GM23338 (cell line): Measurements from ENCODE around the gene NCKAP5. TPM values are rescaled to one million over a fixed set of nuclear protein-coding genes. Genes with fewer than 3 reads are reported as not detected.

Source experiments
- ATAC-seq: fragments of 200-7000 bp; cut with Tn5 transposase; 3 replicates; pipeline ENCODE4 v1.9.1; 2020
- DNase-seq: peaks from one replicate; pipeline ENCODE4 v3.0.0-alpha.2; 2015; ENCODE audit warnings: low spot score
- H2AFZ ChIP-seq: fragments of 200-600 bp; sonication (generic); 2 replicates; pipeline ENCODE4 v1.8.0; 2016; ENCODE audit warnings: antibody characterized with exemption, mild to moderate bottlenecking, moderate library complexity
- H3F3A ChIP-seq: fragments of 200-600 bp; sonication (generic); replicated peaks from 2 replicates; pipeline ENCODE4 v1.8.0; 2017; ENCODE audit warnings: antibody characterized with exemption, mixed run types, low read depth
- H3K27ac ChIP-seq: fragments of 200-600 bp; sonication (generic); 2 replicates; pipeline ENCODE4 v1.6.1; 2016; ENCODE audit warnings: low read depth
- H3K27me3 ChIP-seq: fragments of 200-600 bp; sonication (generic); 2 replicates; pipeline ENCODE4 v1.8.0; 2016; ENCODE audit warnings: mild to moderate bottlenecking, mixed run types, moderate library complexity; ENCODE audit not compliant: insufficient read depth
- H3K36me3 ChIP-seq: fragments of 200-600 bp; sonication (generic); 2 replicates; pipeline ENCODE4 v1.8.0; 2016; ENCODE audit warnings: mild to moderate bottlenecking; ENCODE audit not compliant: insufficient read depth
- H3K4me1 ChIP-seq: fragments of 200-600 bp; sonication (generic); 2 replicates; pipeline ENCODE4 v1.8.0; 2016; ENCODE audit warnings: mild to moderate bottlenecking, moderate library complexity; ENCODE audit not compliant: insufficient read depth
- H3K4me2 ChIP-seq: fragments of 200-600 bp; sonication (generic); 2 replicates; pipeline ENCODE4 v1.7.1; 2017; ENCODE audit warnings: mixed run types
- H3K4me3 ChIP-seq: fragments of 200-600 bp; sonication (generic); 2 replicates; pipeline ENCODE4 v1.6.1; 2016; ENCODE audit warnings: mixed run types
- H3K79me2 ChIP-seq: fragments of 200-600 bp; sonication (generic); replicated peaks from 2 replicates; pipeline ENCODE4 v1.8.0; 2017; ENCODE audit warnings: mild to moderate bottlenecking; ENCODE audit not compliant: insufficient read depth
- H3K9me2 ChIP-seq: fragments of 200-600 bp; sonication (generic); 2 replicates; pipeline ENCODE4 v1.8.0; 2017; ENCODE audit not compliant: insufficient read depth
- H4K20me1 ChIP-seq: fragments of 200-600 bp; sonication (generic); replicated peaks from 2 replicates; pipeline ENCODE4 v1.8.0; 2017; ENCODE audit warnings: mild to moderate bottlenecking; ENCODE audit not compliant: insufficient read depth
- H3K27ac Mint-ChIP-seq: 2 replicates; pipeline ENCODE4 v1.8.0; 2020; ENCODE audit warnings: inconsistent platforms, mild to moderate bottlenecking, moderate library complexity, mixed read lengths
- H3K27me3 Mint-ChIP-seq: 3 replicates; pipeline ENCODE4 v1.8.0; 2022; ENCODE audit warnings: low read depth, mild to moderate bottlenecking, moderate library complexity, mixed read lengths, inconsistent platforms; ENCODE audit not compliant: insufficient read depth, poor library complexity
- H3K36me3 Mint-ChIP-seq: 3 replicates; pipeline ENCODE4 v1.8.0; 2021; ENCODE audit warnings: low read depth, mild to moderate bottlenecking, inconsistent platforms, moderate library complexity, mixed read lengths
- H3K4me1 Mint-ChIP-seq: 3 replicates; pipeline ENCODE4 v1.8.0; 2020; ENCODE audit warnings: mild to moderate bottlenecking, inconsistent platforms, mixed read lengths
- H3K4me3 Mint-ChIP-seq: 3 replicates; pipeline ENCODE4 v1.8.0; 2021; ENCODE audit warnings: moderate library complexity, mild to moderate bottlenecking, inconsistent platforms, mixed read lengths
- H3K9me3 Mint-ChIP-seq: 3 replicates; pipeline ENCODE4 v1.8.0; 2020; ENCODE audit warnings: moderate library complexity, mild to moderate bottlenecking, inconsistent platforms, mixed read lengths
- CTCF ChIP-seq, 2 experiments: fragments of 200-600 bp in 1 of 2; sonication (generic) in 1 of 2; conservative IDR thresholded peaks; 2 replicates each; pipeline versions ENCODE4 v1.5.1 to v1.6.1; 2016 to 2017; ENCODE audit warnings: antibody characterized with exemption in 2 of 2, low read depth in 2 of 2, mild to moderate bottlenecking in 2 of 2, moderate library complexity in 1 of 2
- ETS1 ChIP-seq: IDR thresholded peaks from 2 replicates; pipeline ENCODE4 v1.6.1; 2016; ENCODE audit warnings: antibody characterized with exemption
- EZH2phosphoT487 ChIP-seq: fragments of 200-600 bp; sonication (generic); IDR thresholded peaks from one replicate; pipeline ENCODE4 v1.8.1; 2018; ENCODE audit warnings: antibody characterized with exemption; ENCODE audit not compliant: unreplicated experiment
- JUNB ChIP-seq: IDR thresholded peaks from one replicate; pipeline ENCODE4 v1.6.1; 2016; ENCODE audit warnings: antibody characterized with exemption; ENCODE audit not compliant: unreplicated experiment
- NANOG ChIP-seq: IDR thresholded peaks from 2 replicates; pipeline ENCODE4 v1.6.1; 2016; ENCODE audit warnings: antibody characterized with exemption, borderline replicate concordance
- POLR2AphosphoS5 ChIP-seq: IDR thresholded peaks from 2 replicates; pipeline ENCODE4 v1.6.1; 2016; ENCODE audit warnings: antibody characterized with exemption, low read depth
- REST ChIP-seq: IDR thresholded peaks from one replicate; pipeline ENCODE4 v1.6.1; 2018; ENCODE audit warnings: antibody characterized with exemption; ENCODE audit not compliant: unreplicated experiment
- STAT1 ChIP-seq: IDR thresholded peaks from one replicate; pipeline ENCODE4 v1.6.1; 2016; ENCODE audit warnings: antibody characterized with exemption; ENCODE audit not compliant: unreplicated experiment
- ZNF114 ChIP-seq: fragments of 250-450 bp; sonication (Bioruptor Pico); IDR thresholded peaks from 2 replicates; pipeline ENCODE4 v1.5.0; 2020; ENCODE audit warnings: mild to moderate bottlenecking, moderate library complexity
- ZNF331 ChIP-seq: fragments of 250-450 bp; sonication (Bioruptor Pico); IDR thresholded peaks from 2 replicates; pipeline ENCODE4 v1.5.0; 2020; ENCODE audit warnings: low read depth, mild to moderate bottlenecking, moderate library complexity
- polyA plus RNA-seq: library from polyadenylated mRNA; unstranded; fragments of >200 nt; fragmentation: Nextera tagmentation; extraction: Ambion mirVana; gene quantifications from 2 replicates; pipeline ENCODE4 v1.2.1, GENCODE V29; 2016
- total RNA-seq: library from RNA; depleted of rRNA; stranded (reverse); fragments of >200 nt; shearing (Covaris generic); gene quantifications from 2 replicates; pipeline ENCODE4 v1.2.3, GENCODE V29; 2014

Gene NCKAP5
- total and polyA plus RNA-seq, 2 experiments from 2014 or later, result 0.34 to 0.73 TPM

- Histone ChIP-seq H2AFZ (no peak overlapping the region), H3K79me2 (no peaks in the 10 kb centered on the region), H3F3A (no peaks in the 10 kb centered on the region), H3K4me1 (no peaks in the 10 kb centered on the region), H3K27me3 (no peaks in the 10 kb centered on the region), H3K4me2 (no peak overlapping the region), H3K4me3 (no peak overlapping the region), H3K36me3 (no peaks in the 10 kb centered on the region), H4K20me1 (no peaks in the 10 kb centered on the region), H3K9me2 (no peaks in the 10 kb centered on the region; the same call in 1 of the 2 replicates), H3K27ac (no peak overlapping the region)
- Mint-ChIP-seq H3K4me1 (no peaks in the 10 kb centered on the region), H3K27ac (no peak overlapping the region), H3K4me3 (no peak overlapping the region), H3K27me3 (no peaks in the 10 kb centered on the region), H3K9me3 (no peaks in the 10 kb centered on the region), H3K36me3 (no peaks in the 10 kb centered on the region; the same call in 2 of the 3 replicates)
- ATAC-seq (no peak), DNase-seq (no peak)
- TF ChIP-seq STAT1 (no peak), JUNB (no peak), CTCF (conservative IDR thresholded peaks at IDR 0.05; ENCODE audit: low read depth in 2 of 2) (no peak), NANOG (no peak), ETS1 (no peak), EZH2phosphoT487 (no peak), POLR2AphosphoS5 (no peak), ZNF331 (CRISPR knock-in tag) (no peak), REST (no peak), ZNF114 (CRISPR knock-in tag) (no peak)
These were observed 664.0 kb downstream of the NCKAP5 start for GRCh38 chr2:132904142-132904842.
